RCC 7860 (cell line): ENCODE results near the gene MIEF1.

Experiments used
- DNase-seq: peaks from one replicate; pipeline ENCODE4 v3.0.0-alpha.2; 2015; ENCODE audit warnings: low spot score
- FAIRE-seq: peaks from 2 replicates; lab custom pipeline; 2012; peaks lifted over from hg19 to GRCh38; lab: Jason Lieb, UNC

MIEF1 gene

GRCh38 chr22:39502109-39502788, at the start of gene MIEF1:
MIEF1 (plus strand) TSS chr22:39502290; CDS start chr22:39511295, 9,005 bp downstream.
- peak; percentile 73 for FAIRE-seq
- peak; percentile 96 for DNase-seq

GRCh38 chr22:39452740-39453040, 49.4 kb upstream of the MIEF1 start:
- no peak for DNase-seq
- FAIRE-seq: no peak

GRCh38 chr22:39453765-39454378, 48.2 kb upstream of the MIEF1 start:
- FAIRE-seq (no peak), DNase-seq (no peak)

- FAIRE-seq (no peak), DNase-seq (no peak)
Observed at GRCh38 chr22:39454385-39454871, 47.7 kb upstream of the MIEF1 start.

- no peak for FAIRE-seq
- DNase-seq: no peak
Observed at GRCh38 chr22:39456522-39457197, 45.4 kb upstream of the MIEF1 start, which contains the start of gene MGAT3. MGAT3 (plus strand) TSS chr22:39457012; CDS start chr22:39487348, 30,336 bp downstream.

GRCh38 chr22:39457198-39457555, 44.9 kb upstream of the MIEF1 start:
- DNase-seq: no peak
- no peak for FAIRE-seq

GRCh38 chr22:39457556-39458443, 44.3 kb upstream of the MIEF1 start:
- DNase-seq: no peak

GRCh38 chr22:39458444-39459083, 43.5 kb upstream of the MIEF1 start:
- no peak for FAIRE-seq
- no peak for DNase-seq

More at GRCh38 chr22:39457556-39458443, 44.3 kb upstream of the MIEF1 start:
- FAIRE-seq: no peak

- no peak for FAIRE-seq
- DNase-seq: no peak
Observed at GRCh38 chr22:39459681-39460080, 42.4 kb upstream of the MIEF1 start.

GRCh38 chr22:39462443-39463221, 39.5 kb upstream of the MIEF1 start:
- no peak for DNase-seq
- FAIRE-seq: no peak

- DNase-seq (no peak), FAIRE-seq (no peak)
Observed at GRCh38 chr22:39463277-39463676, 38.8 kb upstream of the MIEF1 start.

- FAIRE-seq: no peak
- DNase-seq: no peak
Observed at GRCh38 chr22:39463931-39464390, 38.1 kb upstream of the MIEF1 start.

- FAIRE-seq (no peak), DNase-seq (no peak)
Observed at GRCh38 chr22:39466228-39467006, 35.7 kb upstream of the MIEF1 start.

GRCh38 chr22:39467390-39467895, 34.6 kb upstream of the MIEF1 start:
- FAIRE-seq (no peak), DNase-seq (no peak)

GRCh38 chr22:39468487-39469325, 33.4 kb upstream of the MIEF1 start:
- FAIRE-seq: no peak
- no peak for DNase-seq

GRCh38 chr22:39469326-39469680, 32.8 kb upstream of the MIEF1 start:
- DNase-seq: no peak
- no peak for FAIRE-seq

- FAIRE-seq (no peak), DNase-seq (no peak)
Observed at GRCh38 chr22:39469681-39470450, 32.2 kb upstream of the MIEF1 start.
